C4-2B (cell line): ENCODE data around the gene IGF1.

ENCODE experiments used
- H3K27ac ChIP-seq: fragments of 450-650 bp; 2 replicates; pipeline ENCODE4 v1.5.1; 2017
- CTCF ChIP-seq: fragments of 450-650 bp; conservative IDR thresholded peaks from 2 replicates; pipeline ENCODE4 v1.5.1; 2017; ENCODE audit warnings: mild to moderate bottlenecking
- ZFX ChIP-seq: fragments of 450-650 bp; IDR thresholded peaks from 2 replicates; pipeline ENCODE4 v1.6.1; 2017

IGF1 gene

GRCh38 chr12:102475355-102475754, 5.0 kb downstream of the IGF1 start:
- TF ChIP-seq ZFX (no peak), CTCF (no peak)
- H3K27ac ChIP-seq = no peak overlapping the region; the same call in 1 of the 2 replicates

DNA sequence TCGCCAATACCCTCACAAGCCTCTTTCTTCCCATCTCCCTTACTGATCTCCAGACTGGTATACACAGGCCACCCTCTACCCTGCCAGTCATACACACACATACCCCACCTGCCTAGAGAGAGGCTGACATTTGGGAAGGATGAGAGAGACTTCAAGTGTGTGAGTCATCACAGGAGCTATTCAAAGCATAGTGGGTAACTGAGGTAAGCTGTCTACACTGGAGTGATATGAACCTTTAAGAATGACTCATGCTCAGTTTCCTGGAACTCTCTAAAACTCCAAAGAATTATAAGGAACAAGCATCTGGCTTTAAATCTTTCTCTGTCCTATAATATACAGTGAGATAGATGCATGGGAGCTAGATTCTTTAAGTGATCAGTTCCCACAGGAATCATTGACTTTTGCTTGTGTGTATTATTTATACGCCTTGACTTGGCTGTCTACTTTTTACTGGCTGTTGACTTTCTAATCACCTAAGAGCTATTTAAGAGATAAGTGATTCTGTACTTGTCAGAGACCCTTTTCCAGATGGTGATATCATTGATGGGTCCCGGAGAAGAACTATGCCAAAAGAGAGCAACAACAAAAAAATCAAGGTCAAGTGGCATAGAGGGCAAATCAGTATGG, 5.8 kb downstream of the IGF1 start:
- H3K27ac ChIP-seq = no peak overlapping the region
- TF ChIP-seq ZFX (no peak), CTCF (no peak)

GRCh38 chr12:102472496-102472895, 7.9 kb downstream of the IGF1 start:
- H3K27ac ChIP-seq = no peak overlapping the region
- TF ChIP-seq ZFX (no peak), CTCF (no peak)

GRCh38 chr12:102471556-102471955, 8.8 kb downstream of the IGF1 start:
- TF ChIP-seq ZFX (no peak), CTCF (no peak)
- H3K27ac ChIP-seq = no peak overlapping the region

GRCh38 chr12:102470945-102471344, 9.4 kb downstream of the IGF1 start:
- TF ChIP-seq CTCF (no peak), ZFX (no peak)
- H3K27ac ChIP-seq = no peak overlapping the region

- TF ChIP-seq CTCF (no peak), ZFX (no peak)
- H3K27ac ChIP-seq = no peak overlapping the region
Measured at GRCh38 chr12:102468261-102468915, 12.0 kb downstream of the IGF1 start.

- TF ChIP-seq ZFX (no peak), CTCF (no peak)
- no peak overlapping the region for H3K27ac ChIP-seq
Measured at GRCh38 chr12:102465762-102466560, 14.4 kb downstream of the IGF1 start.
